Activated CD8-positive, alpha-beta memory T cell treated with anti-CD3 and anti-CD28 coated beads for 4 hours (primary cell): ENCODE measurements around the gene CDC14B.
"Not testable (repeated sequence)": the region's sequence is repeated elsewhere in the genome, so short reads cannot be mapped to it uniquely, and the experiment has no call there.

Source experiments
- DNase-seq, 2 donors: peaks; one replicate each; pipeline ENCODE4 v3.0.0-alpha.2; 2020; ENCODE audit warnings: low read depth in 2 of 2

CDC14B gene

DNA sequence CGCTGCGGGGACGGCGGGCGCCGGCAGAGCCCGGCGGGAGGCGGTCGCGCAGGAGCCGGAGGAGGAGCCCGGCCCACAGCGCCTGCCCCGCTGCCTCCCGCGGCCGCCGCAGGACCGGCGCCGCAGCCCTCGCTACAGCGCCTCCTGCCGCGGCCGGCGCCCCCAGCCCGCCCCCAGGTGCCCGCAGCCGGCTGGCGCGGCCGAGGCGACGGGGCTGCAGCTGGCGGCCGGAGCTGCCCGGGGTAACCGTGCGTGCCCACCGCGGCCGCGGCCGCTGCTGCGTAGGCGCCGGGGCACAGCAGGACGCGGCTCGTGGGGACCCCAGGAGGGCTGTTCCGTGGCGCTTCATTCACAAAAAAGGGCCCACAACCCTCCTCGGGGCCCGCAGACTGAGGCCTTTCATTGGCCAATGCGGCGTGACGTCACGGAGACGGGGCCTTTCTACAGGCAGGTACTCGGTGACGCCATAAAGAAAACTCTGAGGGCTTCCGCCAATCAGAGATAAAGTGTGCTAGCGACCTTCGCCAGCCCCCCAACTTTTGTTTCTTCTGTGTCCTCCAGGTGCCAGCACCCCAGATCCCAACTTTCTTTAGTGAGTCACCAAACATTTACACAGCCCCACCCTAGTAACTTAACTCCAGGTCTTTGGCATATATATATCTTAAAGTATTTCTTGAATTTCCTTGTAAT lies at the start of gene CDC14B:
CDC14B (minus strand) TSS at position 353 of the 690 bp plus-strand sequence. CDS start 465 bp downstream, outside the sequence.
- DNase-seq, result peak; percentile 27 to 58

DNA sequence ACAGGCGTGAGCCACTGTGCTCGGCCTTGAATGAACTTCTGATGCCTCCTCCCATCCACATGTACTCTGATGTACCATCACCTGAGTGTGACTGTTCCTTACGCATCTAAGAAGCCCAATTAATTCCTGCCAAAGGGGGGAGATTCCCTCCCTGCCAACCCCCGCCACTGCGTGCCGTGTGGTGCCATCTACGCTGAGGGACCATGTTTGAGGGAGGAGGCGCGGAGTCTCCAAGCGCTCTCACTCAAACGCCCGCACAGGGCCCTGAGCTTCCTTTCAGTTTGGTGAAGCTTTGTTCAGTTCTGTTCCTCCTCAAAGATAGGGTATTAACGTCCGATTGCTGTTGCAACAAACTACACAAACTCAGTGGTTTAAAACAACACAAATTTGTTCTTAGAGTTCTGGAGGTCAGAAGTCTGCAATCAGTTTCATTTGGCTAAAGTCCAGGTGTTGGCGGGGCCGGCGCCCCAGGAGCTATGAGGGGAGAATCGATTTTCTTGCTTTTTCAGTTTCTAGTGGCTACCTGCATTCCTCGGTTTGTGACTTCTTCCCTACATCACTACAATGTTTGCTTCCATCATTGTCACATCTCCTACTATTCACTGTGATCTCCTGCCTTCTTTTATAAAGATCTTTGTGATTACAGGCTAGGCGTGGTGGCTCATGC lies 49.4 kb upstream of the CDC14B start:
- no peak for DNase-seq

DNA sequence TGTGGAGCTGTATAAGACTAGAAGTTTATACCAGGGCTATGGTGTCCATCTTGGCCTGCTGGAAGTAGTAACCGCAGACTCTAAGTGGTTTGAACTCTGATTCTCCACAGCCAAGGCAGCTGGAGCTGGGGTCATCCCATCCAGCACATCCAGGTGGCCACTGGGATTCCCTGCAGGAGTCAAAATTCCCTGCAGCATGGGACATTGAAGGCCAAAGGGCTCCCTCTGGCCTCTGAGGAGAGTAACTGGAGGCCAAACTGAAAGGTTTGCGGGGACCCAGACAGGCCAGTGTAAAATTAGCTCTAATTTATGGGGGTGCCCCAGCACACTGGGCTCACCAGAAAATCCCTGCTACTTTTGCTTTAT lies 47.7 kb upstream of the CDC14B start:
- no peak for DNase-seq

DNA sequence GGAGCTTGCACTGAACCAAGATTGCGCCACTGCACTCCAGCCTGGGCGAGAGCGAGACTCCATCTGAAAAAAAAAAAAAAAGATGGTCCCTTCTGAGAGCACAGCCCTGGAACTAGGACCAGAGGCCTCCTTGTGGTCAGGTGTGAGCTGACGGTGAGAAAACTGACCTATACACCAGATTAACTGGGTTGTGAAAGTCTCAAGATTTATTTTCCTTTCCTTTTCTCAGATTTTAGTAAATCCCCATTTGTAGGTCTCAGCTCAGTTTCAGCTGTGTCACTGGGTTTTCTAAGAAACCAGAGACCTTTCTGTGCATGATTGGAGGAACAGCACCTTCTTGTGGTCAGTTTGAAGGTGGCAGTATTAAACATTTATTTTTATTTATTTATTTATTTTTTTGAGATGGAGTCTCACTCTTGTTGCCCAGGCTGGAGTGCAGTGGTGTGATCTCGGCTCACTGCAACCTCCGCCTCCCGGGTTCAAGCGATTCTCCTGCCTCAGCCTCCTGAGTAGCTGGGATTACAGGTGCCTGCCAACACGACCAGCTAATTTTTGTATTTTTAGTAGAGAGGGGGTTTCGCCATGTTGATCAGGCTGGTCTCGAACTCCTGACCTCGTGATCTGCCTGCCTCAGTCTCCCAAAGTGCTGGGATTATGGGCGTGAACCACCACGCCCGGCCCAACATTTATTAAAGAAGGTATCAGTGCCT lies 47.2 kb upstream of the CDC14B start:
- not testable (repeated sequence) for DNase-seq

DNA sequence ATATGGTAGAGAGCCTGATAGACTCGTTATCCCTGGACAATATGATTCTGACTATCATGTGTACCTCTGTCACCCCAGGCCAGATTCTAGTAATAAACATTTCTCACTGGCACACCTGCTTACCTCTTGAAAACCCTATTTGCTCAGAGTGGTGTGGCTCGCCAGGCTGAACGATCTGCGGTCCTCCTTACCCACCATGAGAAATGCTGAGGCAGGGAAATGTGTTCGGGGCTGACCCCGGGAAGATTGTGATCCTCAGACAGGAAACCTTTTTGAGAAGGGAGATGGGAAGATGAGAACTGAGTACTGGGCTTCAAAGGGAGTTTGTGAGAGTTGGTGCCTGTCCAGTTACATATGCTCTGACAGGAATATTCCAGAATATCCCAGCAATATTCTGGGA lies 46.1 kb upstream of the CDC14B start:
- DNase-seq, result no peak

DNA sequence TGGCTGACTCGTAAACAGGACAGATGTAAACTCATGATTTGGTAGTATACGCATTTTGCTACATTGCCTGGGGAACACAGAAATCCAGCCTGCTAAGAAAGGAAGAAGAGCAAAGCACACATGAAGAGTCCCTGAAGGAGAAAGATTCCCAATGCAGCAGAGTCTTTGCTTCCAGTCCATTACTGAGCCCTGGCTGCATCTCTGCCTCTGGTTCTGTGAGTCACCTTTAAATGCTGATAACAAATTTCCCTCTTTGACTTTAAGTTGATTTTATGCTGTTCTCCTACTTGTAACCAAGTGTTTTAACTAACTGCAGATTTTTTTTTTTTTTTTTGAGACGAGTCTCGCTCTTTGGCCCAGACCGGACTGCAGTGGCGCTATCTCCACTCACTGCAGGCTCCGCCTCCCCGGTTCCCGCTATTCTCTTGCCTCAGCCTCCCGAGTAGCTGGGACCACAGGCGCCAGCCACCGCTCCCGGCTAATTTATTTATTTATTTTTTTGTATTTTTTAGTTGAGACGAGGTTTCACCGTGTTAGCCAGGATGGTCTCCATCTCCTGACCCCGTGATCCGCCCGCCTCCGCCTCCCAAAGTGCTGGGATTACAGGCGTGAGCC lies 44.0 kb upstream of the CDC14B start:
- no peak for DNase-seq

DNA sequence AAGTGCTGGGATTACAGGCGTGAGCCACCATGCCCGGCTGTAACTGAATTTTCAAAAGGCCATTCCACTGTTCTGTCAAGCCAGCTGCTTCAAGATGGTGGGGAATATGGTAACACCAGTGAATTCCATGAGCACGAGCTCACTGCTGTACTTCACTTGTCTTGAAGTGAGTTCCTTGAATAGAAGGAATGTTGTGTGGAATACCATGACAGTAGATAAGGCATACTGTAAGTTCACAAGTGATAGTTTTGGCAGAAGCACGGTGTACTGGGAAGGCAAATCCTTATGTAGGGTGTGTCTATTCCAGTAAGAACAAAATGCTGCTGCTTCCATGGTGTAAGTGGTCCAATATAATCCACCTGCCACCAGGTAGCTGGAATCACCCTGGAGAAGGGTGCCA lies 42.1 kb upstream of the CDC14B start:
- DNase-seq, result no peak

DNA sequence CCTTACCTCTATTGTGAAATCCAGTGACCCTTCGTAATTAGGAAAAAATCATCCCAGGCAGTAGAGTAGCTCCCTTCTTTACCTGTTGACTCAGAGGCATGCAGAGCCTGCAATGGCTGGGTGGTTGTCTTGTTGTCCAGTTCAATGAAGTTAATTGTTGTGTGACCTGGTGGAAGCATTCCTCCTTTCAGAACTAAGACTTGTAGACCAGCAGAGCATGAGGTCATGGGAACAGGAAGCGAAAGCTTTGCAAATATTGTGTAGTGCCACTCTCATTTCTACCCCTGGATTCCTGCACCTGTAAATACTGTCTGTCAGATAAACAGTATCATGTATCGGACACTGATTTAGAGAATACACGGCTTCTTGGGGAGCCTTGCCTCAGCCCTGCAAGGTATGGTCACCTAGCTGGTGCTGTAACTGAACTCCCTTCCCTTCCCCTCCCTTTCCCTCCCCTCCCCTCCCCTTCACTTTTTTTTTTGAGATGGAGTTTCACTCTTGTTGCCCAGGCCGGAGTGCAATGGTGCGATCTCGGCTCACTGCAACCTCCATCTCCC lies 41.1 kb upstream of the CDC14B start:
- DNase-seq, result no peak

DNA sequence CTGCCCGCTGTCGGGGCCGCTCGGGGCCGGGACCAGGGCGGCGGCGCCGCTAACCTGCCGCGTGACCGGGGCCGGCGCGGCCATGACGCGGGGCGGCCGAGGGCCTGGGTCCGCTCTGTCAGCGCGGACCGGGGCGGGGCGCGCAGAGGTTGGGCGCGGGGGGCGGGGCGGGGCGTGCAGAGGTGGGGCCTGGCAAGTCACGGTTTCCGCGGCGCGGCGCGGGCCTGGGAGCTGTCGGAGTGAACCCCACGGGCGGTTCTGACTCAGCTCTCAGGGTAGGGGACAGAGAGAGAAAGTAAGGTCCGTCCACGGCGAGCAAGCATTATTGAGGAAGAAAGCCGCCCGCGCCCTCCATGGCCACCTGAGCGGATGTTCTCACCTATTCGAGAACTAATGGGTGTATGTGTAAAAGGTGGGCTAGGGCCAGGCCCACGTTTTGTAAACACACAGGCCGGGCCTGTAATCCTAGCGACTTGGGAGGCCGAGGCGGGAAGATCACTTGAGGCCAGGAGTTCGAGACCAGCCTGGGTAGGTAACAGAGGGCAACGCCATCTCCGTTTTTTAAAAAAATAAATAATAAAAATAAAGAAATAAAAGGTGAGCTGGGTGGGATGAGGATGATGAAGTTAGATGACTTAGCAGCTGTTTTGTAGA lies 35.7 kb upstream of the CDC14B start, which contains the start of gene PRXL2C:
PRXL2C (minus strand) TSS at position 120 of the 654 bp plus-strand sequence; CDS start at position 84, 36 bp downstream.
- peak; percentile 69 to 72 for DNase-seq

DNA sequence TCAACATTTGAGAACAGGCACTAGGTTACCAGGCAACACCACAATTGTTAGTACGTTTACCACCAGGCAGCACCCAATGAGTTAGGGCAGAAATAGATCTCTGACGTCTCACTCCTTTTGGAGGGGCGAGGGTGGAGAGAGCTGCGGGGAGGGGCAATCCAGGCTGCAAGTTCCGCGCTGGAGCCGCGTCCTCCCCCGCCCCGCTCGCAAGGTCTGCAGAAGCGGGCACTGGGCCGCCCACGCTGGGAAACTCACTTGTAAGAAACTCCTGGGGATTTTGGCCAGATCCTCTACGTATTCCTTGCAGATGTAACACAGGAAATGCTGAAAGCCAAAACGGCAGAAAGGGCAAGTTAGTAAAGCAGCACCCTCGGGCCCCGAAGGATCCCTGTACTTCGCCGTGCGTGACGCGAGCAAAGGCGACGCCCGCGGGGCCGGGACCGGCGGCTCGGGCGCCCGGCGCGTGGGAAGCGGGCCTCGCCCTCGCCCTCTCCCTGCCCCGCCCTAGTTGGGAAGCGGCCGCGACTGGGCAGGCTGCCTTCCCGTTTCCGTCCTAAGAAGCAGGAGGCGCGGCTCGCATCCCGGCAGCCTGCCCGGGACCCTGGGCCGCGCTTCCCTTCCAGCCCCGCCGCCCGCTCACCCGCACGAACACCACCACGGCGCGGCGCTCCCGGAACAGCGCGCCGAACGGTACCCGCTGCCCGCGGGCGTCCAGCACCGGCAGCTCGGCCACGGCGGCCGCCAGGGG lies 35.0 kb upstream of the CDC14B start:
- DNase-seq, result peak; percentile 30 to 55

DNA sequence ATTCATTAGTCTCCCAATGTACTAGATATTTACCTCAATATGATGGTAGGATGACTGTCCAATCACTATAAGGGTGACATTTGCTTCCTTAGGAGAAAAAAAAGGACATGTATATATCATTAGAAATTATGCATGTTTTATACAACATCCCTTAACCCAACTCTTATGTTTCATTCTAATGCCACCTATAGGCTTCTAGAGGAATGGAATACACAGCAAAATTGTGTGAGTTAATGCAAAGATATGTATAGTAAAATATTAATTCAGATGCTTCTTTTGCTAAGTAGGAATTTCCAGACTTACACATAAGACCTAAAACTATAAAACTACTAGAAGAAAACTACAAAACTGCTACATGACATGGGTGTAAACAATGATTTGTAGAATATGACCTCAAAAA lies 32.0 kb upstream of the CDC14B start:
- no peak for DNase-seq

DNA sequence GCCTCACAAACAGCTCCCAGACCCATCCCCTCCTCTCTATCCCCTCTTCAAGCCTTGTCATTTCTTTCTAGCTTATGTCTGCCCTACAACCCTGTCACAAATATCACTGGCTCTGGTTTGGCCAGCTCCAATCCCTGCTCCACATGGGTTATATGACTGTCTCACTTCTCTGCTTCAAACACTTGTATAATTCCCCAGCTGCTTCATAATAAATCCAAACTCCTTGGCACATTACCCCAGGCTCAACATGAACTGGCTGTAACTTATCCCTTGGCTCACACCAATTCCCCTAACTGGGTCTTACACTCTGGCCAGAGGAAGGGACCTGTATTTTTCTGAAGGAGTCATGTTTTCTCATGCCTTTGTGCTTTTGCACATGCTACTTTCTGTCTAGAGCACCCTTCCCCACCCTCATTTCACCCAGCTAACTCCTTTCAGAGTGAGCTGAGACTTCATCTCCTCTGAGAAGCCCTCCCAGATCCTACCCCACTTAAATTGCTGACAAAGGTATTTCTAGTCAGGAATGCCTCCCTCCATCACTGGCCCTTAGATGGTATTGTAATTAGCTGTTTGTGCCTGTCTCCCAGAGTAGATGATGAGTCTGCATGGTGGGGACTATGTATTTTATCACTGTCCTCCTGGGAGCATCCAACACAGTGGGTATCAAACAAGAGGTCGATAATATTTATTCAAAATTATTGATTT lies 30.1 kb upstream of the CDC14B start:
- no peak for DNase-seq

DNA sequence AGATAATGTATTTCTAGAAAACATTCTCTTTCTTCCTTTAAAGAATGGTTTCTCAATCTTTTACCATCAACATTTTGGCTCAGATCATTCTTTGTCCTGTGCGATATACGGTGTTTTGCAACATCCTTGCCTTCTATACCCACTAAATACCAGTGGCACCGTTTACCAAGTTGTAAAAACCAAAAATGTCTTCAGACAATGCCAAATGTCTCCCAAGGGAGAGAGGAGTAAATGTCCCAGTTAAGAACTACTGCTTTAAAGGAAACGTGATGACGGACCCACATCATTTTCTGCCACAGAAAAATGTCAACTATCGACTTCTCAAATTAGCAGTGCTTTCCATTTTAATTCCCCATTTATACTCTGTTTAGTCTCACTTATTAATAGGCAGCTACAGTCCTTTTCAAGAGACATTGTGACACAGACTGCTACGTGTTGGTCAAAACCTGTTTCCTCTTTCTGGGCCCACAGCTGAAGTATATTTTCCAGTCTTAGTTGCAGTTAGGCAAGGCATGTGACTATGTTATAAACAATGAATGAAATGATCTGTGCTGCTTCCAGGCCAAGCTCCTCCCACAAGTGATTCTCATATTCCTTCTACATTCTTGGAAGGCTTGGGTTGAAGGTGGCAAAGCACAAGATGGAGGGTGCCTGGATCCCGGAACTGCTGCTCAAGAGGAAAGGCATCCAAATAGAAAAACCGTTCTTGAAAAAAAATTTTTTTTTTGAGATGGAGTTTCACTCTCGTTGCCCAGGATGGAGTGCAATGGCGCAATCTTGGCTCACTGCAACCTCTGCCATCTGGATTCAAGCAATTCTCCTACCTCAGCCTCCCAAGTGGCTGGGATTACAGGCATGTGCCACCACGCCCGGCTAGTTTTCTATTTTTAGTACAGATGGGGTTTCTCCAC lies 26.7 kb upstream of the CDC14B start:
- no peak for DNase-seq

DNA sequence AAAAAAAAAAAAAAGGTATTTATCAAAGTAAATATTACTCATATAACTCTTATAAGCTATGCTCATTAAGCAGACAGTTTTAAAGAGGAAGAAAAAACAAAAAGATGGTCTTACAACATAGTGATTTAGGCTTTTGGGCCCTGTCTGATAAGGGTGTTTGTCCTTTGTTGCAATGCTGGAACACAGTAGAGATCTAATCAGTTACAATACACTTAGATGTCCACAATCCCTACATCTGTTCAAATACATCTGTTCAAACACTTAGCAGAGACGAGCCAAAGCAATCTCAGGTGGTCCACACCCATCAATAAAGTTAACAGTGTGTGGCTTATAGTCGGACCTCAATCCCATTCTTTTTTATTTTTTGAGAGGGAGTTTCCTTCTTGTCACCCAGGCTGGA lies 24.5 kb upstream of the CDC14B start:
- no peak for DNase-seq

DNA sequence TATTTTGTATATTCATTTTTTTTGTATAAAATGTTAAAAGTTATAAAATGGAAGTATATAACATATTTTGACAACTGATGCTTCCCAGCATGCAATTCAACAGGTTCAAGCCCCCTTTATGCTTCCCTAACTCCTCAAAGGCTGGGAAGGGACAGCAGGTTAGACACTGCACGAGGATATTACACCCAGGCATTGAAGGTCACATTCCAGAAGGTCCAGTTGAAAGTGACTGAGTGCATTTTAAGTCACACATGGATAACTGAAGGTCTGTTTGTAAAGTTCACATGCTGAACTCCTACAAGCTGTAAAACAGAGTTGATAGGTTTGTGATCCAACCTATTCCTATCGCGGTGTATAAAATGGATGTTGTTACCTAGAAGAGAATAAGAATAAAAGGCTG lies 21.9 kb upstream of the CDC14B start:
- no peak for DNase-seq

DNA sequence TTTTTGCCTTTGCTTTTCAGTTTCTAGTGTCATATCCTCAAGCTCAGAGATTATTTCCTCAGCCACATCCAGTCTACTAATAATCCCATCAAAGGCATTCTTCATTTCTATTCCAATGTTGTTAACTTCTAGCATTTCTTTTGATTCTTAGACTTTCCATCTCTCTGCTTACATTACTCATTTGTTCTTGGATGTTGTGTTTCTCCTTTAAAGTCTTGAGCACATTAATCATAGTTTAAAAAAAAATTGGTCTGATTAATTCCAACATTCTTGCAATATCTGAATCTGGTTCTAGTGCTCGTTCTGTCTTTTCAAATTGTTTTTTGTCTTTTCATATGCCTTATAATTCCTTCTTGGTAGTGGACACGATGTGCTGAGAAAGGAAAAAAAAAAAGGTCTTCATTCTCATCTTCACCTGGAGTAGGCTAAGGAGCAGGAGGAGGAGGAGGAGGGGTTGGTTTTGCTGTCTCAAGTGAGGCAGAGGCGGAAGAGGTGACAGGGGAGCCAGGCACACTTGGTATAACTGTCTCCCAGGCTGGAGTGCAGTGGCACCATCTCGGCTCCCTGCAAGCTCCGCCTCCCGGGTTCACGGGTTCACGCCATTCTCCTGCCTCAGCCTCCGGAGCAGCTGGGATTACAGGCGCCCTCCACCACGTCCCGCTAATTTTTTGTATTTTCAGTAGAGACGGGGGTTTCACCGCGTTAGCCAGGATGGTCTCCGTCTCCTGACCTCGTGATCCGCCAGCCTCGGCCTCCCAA lies 19.1 kb upstream of the CDC14B start:
- no peak for DNase-seq

DNA sequence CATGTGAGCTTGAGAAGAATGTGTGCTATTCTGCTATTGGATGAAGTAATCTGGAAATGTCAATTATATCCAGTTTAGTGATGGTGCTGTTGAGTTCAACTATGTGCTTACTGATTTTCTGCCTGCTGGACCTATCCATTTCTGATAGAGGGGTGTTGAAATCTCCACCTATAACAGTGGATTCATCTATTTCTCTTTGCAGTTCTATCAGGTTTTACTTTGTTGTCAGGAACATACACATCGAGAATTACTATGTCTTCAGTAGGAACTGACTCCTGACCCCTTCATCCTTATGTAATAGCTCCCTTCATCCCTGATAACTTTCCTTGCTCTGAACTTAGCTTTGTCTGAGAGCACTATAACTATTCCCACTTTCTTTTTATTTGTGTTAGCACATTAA lies 16.7 kb upstream of the CDC14B start:
- DNase-seq, result no peak

DNA sequence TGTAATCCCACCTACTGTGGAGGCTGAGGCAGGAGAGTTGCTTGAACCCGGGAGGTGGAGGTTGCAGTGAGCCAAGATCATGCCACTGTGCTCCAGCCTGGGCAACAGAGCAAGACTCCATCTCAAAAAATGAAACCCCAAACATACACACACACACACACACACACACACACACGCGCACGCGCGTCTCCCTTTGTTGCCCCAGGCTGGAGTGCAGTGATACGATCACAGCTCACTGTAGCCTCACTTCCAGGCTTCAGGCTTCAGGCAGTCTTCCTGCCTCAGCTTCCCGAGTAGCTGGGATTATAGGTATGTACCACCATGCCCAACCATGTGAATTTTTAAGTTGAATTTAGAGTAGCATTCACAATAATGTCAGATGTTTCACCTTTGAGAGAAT lies 13.9 kb upstream of the CDC14B start:
- not testable (repeated sequence) for DNase-seq
